ENCODE results near the gene ZNF483. TPM values are rescaled to one million over a fixed set of nuclear protein-coding genes. Genes with fewer than 3 reads are reported as not detected.

ZNF483 gene
- total and polyA plus RNA-seq, 12 donors, result 0.09 to 11.3 (median 6.4) TPM

GRCh38 chr9:111531716-111532115 lies 6.7 kb downstream of the ZNF483 start:
- WGBS, 2 donors, result 83 to 98% methylated on average over 4 of the region's 4 CpGs

GRCh38 chr9:111533099-111533790 lies 8.3 kb downstream of the ZNF483 start:
- no peak for DNase-seq
- Histone ChIP-seq H3K4me3 (no peak overlapping the region), H3K4me1 (no peaks in the 10 kb centered on the region), H3K27me3 (no peaks in the 10 kb centered on the region), H3K36me3 (peaks cover 0 to 100% (median 62%) of the 10 kb centered on the region in 9 donors), H3K9me3 (peaks cover 0 to 62% (median 37%) of the 10 kb centered on the region in 11 donors), H3K27ac (no peak overlapping the region)
- ATAC-seq, result no peak
- no peak for TF ChIP-seq CTCF (IDR thresholded peaks at IDR 0.05)
- WGBS, 2 donors, result 90 to 93% methylated on average over 5 of the region's 5 CpGs
- intact Hi-C loops (cut with DNase I), result no loop called here

More at GRCh38 chr9:111531716-111532115, 6.7 kb downstream of the ZNF483 start:
- Histone ChIP-seq H3K9me3 (peaks cover 0 to 47% (median 23%) of the 10 kb centered on the region in 11 donors), H3K4me1 (peaks cover 0 to 4% (median 0%) of the 10 kb centered on the region in 9 donors), H3K4me3 (no peak overlapping the region), H3K36me3 (peaks cover 0 to 96% (median 52%) of the 10 kb centered on the region in 9 donors), H3K27ac (no peak overlapping the region), H3K27me3 (no peaks in the 10 kb centered on the region)
- intact Hi-C loops (cut with DNase I), result no loop called here
- DNase-seq, result no peak
- ATAC-seq, result no peak
- no peak for TF ChIP-seq CTCF (IDR thresholded peaks at IDR 0.05)

GRCh38 chr9:111542497-111543254 lies 17.7 kb downstream of the ZNF483 start:
- no peak for ATAC-seq
- peaks cover 0 to 98% (median 49%) of the 10 kb centered on the region in 9 donors for H3K36me3 ChIP-seq

More at GRCh38 chr9:111542497-111543254, 17.7 kb downstream of the ZNF483 start:
- Histone ChIP-seq H3K4me1 (no peaks in the 10 kb centered on the region), H3K27ac (no peak overlapping the region), H3K4me3 (no peak overlapping the region), H3K27me3 (no peaks in the 10 kb centered on the region), H3K9me3 (peaks cover 6 to 100% (median 96%) of the 10 kb centered on the region in 11 donors)
- intact Hi-C loops (cut with DNase I), result no loop called here
- DNase-seq, result no peak
- TF ChIP-seq CTCF (IDR thresholded peaks at IDR 0.05), result no peak
- 95 to 96% methylated on average over 11 of the region's 11 CpGs for WGBS, 2 donors

All from heart right ventricle (tissue), 16 donors.